COR-L47 (cell line): ENCODE measurements around the gene CEP85L.
A peak's percentile ranks its signal among the peaks of the same experiment; 100 is the strongest.

Experiments used
- DNase-seq: peaks from one replicate; lab custom pipeline; 2025; lab: John Stamatoyannopoulos, UW

Gene CEP85L

DNA sequence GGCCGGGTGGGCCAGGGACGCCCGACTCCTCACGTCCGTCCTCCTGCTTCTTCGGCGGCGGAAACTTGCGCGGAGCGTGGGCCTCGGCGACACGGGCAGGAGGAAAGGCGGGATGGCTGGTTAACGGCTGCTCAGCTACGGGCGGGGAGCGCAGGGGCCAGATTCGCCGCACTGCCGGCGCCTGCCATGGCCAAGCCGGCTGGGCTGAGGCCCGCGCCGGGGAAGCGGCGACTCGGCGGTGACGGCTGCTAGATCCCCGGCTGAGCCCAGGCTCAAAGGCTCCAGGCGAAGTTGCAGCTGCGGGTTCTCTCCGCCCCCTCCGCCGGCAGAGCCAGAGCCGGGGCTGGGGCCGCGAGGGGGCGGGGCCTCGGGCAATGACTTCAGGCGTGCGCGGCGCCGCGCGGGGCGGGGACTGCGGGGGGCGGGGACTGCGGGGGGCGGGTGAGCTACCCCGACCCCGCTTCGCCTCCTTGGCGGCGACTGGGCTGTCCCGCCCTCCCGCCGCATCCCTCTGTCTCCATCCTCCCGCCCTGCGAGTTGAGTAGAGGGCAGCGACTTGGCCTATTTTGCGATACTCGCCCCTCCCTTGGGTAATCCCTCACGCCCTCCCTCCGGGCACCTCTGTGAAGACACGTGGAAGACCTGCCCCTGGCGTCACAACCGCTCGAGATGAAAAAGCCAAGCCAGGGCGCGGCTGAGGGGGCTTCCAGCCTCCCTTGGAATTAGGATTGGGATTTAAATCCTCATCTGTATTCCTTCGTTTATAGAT is at the start of gene CEP85L:
TSS of gene CEP85L (minus strand) at position 310 of the 769 bp plus-strand sequence. CDS start 322 bp downstream, outside the sequence.
- DNase-seq: peak; percentile 67

DNA sequence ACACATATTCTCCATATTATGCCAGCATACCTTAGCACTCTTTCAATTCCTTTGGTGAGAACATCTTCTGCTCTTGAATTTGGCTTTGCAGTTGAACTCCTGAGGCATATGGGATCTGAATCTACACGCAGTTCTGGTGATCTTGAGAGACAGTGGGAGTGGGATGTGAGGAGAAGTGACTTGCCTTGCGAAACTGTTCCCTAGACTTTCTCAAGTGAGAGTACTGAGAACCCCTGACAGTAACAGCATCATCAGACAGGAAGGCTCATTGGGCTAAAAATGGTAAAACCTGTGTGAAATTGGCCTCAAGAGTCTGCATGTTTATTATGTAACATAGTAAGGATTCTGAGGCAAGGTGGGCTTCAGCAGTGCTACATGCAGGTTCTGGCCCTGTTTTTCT is 49.1 kb upstream of the CEP85L start:
- DNase-seq: no peak

DNA sequence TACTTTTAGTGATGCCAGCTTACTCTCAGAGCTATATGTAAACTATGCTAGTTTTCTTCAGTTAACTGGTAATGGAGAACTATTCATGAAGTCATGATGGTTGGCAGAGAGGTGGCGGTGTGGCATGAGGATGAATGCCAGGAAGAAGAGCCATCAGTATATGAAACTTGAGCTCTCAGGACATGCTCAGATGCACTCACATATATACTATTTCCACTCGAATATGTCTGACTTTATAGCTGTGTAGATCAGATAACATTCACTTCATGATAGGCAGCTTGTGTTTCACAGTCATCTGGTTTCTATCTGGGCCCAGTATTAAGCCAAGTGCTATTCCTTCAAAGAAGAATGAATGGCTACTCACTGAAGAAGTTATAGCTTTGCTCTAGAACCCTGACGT is 46.2 kb upstream of the CEP85L start:
- no peak for DNase-seq

DNA sequence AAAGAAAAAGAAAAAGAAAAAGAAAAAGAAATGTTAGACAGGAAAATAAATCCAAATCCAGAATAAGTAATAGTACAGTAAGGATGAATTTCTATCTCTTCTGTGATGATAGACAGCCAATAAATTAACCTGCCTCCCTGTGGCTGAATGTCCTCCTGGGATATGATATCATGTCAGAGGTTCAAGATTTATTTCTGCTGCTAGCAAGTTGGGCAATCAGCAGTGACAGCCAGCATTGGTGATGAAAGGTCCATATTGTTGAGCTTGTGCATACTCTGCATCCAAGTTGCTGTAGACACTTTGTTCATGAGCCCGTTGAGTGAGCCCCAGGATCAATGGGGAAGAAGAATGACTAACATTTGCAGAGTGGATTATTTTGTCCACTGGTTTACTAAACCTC is 44.9 kb upstream of the CEP85L start:
- DNase-seq: no peak

DNA sequence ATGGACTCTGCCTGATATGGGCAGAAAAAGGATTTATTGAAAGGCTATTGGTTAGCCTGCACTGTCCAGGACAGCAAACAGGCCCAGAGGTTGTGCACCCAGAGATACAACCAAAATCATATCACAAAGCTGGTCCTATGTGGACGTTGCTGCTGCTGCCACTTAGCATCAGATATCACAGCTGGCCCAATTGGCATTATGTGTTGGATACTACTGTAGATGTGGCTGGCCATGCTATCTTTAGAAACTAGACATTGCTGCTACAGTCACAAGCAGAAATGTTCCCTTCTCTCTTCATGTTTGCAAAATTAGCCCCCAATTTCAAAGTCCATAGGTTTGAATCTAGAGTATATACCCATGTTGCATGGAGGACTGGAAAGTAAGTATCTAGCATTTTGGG is 42.2 kb upstream of the CEP85L start:
- no peak for DNase-seq

DNA sequence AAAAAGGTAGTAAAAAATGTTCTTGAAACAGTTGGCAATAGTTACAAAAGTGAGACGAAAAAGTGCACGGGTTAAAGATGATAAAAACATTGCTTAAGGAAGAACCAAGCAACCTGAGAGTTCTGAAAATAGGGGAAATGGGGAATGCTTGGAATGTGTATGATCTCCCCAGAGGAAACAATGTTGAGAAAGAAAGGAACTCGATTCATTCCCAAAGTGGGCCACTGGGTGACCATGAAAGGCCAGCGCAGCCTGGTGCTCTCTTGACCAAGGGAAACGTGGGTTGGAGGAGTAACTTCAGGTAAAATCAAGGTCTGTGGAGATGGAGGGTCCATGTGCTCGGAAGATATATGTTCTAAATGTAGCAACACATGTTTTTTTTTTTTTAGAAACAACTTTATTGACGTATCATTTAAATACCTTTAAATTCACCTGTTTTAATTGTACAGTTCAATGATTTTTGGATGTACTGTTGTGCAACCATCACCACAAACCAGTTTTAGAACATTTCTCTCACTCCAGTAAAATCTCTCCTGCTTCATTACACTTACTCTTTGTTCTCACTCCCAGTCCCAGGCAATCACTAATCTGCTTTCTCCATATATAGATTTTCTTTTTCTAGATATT is 34.5 kb upstream of the CEP85L start:
- DNase-seq: no peak

DNA sequence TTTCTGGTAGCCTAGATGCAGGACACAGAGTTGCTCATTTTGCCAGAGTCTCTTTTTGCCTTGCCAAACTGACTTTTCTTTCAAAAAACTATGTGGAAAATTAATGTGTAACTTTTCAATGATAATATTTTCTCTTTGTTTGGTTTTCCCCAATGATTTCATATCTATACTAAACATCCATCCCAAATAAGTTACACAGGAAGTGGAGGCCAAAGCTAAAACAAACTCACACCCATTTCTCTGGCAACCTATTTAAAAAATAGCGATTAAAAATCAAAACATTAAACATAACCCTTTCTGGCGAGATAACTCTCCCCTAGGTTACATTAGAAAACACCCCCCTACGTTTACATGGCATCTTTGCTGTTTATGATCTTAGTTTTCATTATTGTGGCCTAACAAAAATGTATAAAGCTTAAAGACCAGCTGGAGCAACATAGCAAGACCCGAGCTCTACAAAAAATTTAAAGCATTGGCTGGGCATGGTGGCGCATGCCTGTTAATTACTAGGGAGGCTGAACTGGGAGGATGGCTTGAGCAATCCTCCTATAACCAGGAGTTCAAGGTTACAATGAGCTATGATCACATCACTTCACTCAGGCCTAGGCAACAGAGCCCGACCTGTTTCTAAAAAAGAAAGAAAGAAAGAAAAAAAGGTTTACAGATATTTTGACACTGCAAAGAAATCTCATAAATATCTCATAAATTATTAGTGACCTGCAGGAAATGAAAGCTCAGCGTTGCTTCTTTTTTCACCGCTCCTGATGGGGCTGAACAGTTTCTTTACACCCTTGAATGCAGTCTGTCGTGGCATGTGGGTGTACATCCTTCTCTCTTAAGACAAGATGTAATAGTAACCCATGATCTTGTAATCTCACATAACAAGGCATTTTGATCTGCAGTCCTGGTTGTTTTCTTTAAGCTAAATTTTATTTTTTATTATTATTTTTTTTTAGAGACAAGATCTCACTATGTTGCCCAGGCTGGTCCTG is 32.8 kb upstream of the CEP85L start:
- no peak for DNase-seq

DNA sequence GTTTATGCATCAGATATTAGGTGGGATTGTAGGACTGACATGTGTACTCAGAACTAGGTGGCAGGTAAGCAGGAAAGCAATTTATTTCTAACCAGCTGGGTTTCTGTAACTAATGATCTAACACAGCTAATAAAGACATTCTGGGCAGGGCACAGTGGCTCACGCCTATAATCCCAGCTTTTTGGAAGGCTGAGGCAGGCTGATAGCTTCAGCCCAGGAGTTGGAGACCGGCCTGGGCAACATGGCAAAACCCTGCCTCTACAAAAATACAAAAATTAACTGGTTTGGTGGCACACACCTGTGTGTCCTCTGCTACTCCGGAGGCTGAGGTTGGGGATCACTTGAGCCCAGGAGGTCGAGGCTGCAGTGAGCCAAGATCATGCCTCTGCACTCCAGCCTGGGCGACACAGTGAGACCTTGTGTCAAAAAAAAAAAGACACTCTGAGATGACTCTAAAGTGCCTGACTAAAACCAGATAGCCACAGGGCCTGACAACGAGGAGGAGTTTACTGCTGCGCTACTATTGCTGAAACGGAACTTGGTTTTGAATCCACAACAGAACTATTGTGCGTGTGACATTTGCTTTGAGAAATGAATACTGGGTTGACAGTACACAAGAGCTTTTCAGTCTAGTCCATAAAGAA is 29.2 kb upstream of the CEP85L start:
- DNase-seq: no peak

DNA sequence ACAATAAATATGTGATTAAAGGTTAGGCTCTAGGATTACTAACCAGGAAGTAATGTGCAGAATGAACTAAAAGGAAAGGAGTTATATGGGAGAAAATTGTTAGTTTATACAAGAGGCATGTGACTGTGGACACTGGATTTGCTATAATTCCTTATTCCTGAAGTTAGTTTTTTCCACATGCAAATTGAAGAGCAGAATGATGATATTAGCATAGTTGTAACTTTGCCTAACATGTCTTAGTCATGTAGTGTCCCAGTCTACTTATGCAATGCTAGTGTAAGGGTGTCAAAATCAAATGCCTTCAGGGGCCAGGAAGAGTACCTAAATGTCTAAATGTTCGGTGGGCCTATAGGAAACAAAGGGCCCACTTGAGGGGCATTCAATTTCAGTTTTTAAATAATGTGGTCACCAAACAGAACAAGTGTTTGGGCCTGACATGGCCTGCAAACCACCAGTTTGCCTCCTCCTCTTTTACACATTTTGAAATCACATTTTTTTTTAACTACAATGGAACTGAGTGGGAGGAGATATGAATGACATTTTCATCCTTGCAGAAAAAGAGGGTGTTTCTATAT is 28.0 kb upstream of the CEP85L start:
- no peak for DNase-seq

DNA sequence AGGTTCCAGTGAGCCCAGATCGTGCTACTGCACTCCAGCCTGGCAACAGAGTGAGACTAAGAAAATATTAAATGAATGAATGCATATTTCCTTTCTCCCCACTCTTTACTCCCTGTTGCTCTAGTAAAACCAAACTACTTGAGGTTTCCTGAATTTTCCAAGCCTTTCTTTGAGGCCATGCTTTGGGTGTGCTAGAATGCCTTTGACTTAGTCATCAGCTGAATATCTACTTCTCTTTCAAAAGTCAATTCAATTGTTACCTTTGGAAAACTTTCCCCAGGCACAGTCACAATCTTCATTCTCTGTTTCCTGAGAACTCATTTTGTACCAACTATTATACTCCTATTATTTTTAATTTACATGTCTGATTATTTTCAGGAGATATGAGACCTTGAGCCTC is 27.5 kb upstream of the CEP85L start:
- no peak for DNase-seq

DNA sequence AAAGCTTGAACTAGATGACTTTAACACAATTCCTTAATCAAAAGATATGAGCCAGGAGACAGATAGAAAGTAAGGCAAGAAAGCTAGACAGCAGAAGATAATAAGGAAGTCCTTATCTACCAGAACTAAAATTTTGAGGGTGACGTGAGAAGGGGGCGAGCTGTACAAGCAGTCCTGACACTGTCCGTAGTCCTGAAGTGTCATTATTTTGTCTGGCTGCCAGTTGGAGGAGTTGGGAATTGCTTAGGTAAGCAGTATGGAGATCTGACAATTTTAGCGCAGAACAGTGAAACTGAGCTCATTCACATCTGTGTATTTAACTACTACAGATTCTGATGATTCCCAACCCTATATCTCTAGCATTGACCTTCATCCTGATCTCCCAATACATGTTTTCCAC is 25.8 kb upstream of the CEP85L start:
- DNase-seq: no peak

DNA sequence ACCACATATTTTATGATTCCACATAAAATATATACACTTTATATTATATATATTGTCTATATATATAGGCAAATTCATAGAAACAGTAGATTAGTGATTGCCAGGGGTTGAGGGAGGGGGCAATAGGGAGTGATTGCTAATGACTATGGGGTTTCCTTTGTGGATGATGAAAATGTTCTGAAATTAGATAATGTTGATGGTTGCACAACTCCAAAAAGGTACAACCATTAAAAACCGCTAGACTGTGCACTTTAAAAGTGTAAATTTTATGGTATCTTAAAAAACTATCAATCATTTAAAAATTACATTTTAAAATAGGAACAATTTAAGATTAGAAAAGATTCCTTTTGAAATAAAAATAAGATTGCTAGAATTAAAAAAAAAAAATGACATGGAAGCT is 23.8 kb upstream of the CEP85L start:
- DNase-seq: no peak

DNA sequence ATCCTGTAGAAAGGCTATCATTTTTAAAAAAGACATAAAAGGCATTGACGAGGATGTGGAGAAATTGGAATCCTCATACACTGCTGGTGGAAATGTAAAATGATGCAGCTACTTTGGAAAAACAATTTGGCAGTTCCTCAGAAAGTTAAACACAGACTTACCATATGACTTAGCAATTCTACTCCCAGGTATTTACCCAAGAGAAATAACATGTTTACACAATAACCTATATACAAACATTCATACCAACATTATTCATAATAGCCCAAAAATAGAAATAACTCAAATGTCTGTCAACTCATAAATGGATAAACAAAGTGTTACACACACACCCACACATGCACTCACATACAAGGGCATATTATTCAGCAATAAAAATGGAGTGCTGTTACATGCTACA is 23.4 kb upstream of the CEP85L start:
- no peak for DNase-seq

DNA sequence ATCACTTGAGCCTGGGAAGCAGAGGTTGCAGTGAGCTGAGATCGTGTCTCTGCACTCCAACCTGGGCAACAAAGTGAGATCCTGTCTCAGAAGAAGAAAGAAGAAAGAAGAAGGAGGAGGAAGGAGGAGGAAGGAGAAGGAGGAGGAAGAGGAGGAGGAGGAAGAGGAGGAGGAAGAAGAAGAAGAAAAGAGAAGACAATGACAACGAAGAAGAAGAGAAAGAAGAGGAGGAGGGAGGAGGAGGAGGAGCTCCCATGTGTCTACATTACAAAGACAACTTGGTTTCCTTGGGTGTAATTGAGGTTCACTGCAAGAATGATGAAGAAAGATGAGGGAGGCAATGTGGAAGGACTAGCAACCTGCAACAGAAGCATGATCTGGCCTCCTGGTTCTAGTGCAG is 21.3 kb upstream of the CEP85L start:
- DNase-seq: no peak

DNA sequence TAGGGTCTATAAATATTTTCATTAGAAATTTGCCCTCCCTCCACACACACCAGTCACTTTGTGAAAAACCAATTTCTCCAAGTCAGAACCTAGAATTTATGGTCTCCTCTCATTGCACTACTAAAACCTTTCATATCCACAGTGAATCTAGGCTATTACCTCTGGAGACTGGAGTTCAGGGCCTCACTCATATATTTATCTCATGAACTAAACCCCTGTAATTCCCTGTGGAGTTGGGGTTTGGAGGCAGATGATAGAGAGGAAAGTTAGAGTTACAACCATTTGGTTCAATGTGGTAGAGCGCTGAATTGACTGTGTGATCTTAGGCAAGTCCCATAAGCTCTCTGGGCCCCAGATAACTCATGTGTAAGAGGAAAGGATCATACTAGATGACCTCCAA is 18.2 kb upstream of the CEP85L start:
- DNase-seq: no peak

DNA sequence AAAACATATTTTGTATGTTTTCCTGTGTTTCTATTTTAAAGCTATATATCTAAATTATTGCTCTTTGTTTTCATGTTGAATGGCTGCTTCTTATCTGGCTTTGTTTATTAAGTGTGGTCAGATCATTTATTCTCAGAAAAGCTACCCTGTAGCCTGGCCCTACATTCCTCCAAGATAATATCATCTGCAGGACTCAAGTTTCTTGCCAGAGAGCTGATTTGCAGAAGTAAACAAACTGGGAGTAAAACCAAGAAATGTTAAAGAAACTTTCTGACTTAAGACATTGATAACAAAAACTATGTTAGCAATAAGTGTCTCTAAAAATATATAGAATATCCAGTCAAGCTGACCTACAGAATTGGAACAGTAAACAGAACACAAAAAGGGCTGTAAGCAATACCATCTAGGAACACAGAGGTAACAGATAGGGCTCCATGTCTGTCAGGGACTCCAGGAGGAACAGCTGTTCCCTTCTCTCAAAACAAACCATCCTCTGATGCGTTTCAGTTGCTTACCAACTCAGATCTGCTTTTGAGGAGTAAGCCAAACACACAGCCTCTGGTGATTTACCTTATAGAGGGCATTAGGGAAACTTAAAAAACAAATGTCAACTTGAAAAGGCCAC is 17.5 kb upstream of the CEP85L start:
- DNase-seq: no peak

DNA sequence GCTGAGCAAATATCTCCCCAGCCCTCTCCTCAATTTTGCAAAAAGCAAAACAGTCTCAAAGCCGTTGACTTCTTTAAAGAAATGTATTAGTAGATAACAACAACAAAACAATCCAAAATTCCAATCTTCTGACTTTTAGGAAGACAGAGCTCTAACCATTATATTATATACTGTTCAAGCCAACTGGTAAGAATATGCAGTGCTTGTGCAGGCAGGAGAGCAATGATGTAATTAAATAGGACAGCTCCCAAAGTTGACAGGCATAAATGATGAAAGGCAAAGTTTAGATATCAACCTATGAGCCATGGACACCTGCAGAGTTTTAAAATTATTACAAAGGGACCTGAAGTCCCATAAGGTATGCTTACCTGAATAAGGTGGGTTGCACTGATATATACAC is 16.6 kb upstream of the CEP85L start:
- DNase-seq: no peak

DNA sequence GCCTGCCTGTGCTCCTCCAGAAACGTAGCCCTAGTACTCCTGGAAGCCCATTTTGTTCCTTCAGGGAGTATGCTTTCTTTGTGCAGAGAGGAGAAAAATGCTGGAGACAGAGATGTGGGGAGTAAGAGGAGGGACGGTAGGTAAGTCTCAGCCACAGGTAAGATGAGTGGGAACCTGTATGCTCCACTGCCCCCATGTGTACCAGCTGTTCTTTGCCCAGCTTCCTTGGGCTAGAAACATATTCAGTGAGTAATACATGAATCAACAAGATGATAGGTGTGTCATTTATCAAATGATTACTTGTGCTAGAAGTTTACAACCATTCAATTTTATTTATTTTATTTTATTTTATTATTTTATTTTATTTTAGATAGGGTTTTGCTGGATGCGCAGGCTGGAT is 13.6 kb upstream of the CEP85L start:
- DNase-seq: no peak

DNA sequence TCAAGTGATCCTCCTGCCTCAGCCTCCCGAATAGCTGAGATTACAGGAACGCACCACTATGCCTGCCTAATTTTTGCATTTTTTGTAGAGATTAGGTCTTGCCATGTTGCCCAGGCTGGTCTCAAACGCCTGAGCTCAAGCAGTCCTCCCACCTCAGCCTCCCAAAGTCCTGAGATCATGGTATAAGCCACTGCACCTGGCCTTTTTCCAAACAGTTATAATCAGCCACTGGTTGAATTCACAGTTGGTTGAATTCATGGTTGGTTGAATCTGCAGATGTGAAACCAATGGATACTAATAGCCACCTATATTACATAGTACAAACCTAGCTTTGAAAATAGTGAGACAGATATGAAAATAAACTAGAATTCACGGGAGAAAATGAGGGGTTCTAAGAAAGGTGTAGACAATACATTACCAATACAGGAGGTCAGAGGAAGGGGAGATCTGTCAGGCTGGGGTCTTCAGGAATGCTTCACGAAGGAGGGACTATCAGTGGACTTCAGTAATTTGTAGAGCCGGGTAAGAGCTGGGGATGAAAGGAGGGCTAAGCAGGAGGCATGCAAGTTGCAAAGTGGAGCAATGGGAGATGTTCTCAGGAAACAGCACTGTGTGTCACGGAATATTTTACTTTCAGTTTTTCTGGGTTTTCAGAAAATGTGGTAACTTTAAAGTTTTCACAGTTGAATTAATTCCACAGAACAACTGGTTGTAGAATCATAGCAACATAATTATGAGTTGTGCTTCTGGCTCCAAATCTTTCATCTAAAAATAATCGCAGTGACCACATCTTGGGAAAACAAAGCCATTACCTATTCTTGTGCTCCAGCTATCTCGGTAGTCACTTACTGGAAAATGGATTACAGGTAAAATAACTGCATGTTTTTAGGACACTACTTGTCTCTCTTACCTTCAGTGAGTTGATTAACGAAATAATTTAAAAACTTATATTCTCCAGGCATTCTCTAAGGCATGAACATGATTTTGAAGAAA is 12.9 kb upstream of the CEP85L start:
- DNase-seq: no peak

DNA sequence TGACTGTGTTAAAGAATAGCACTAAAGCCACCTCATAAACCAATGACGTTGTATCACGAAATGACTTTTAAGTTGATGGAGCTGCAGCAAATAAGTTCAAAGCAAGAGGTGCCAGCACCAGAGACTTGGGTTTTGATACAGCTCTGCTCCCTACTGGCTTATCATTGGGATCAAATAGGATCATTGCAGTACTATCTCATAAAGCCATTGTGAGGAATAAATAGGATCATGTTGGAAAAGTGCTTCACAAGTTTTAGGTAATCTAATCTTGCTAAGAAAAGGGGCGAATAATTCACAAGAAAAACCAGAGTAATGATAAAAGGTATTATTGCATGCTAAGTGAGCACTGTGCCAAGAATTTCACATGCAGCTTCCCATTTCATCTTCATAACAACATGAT is 10.4 kb upstream of the CEP85L start:
- DNase-seq: no peak
